ENCODE results near the gene REXO4. TPM values are rescaled to one million over a fixed set of nuclear protein-coding genes. Genes with fewer than 3 reads are reported as not detected.

Gene REXO4
- total RNA-seq, 4 donors from 2014 or later: 21.5 to 26.0 (median 21.7) TPM

GRCh38 chr9:133390713-133391112 lies 27.1 kb downstream of the REXO4 start:
- DNase-seq: no peak
- 83 to 92% methylated on average over 4 to 6 of the region's 7 CpGs for WGBS, 2 donors
- no peak overlapping the region for H3K27ac ChIP-seq
- peaks cover 6 to 17% (median 9%) of the 10 kb centered on the region in 3 donors for H3K4me1 ChIP-seq
- no peak for TF ChIP-seq CTCF (IDR thresholded peaks at IDR 0.05)
- no peak for TF ChIP-seq POLR2A (IDR thresholded peaks at IDR 0.05)
- H3K27me3 ChIP-seq: peaks cover 0 to 56% (median 0%) of the 10 kb centered on the region in 4 donors
- no peak overlapping the region for H3K4me3 ChIP-seq
- H3K9me3 ChIP-seq: no peaks in the 10 kb centered on the region
- intact Hi-C loops (cut with DNase I): no loop called here
- H3K36me3 ChIP-seq: no peaks in the 10 kb centered on the region

GRCh38 chr9:133389562-133389961 lies 28.2 kb downstream of the REXO4 start:
- intact Hi-C loops (cut with DNase I): no loop called here
- no peak for DNase-seq
- no peaks in the 10 kb centered on the region for H3K36me3 ChIP-seq
- peaks cover 0 to 46% (median 0%) of the 10 kb centered on the region in 4 donors for H3K27me3 ChIP-seq
- no peak overlapping the region for H3K27ac ChIP-seq
- H3K4me3 ChIP-seq: no peak overlapping the region
- H3K9me3 ChIP-seq: no peaks in the 10 kb centered on the region
- 83 to 94% methylated on average over 7 to 9 of the region's 13 CpGs for WGBS, 2 donors
- peaks cover 6 to 17% (median 9%) of the 10 kb centered on the region in 3 donors for H3K4me1 ChIP-seq
- TF ChIP-seq CTCF (IDR thresholded peaks at IDR 0.05) (no peak), POLR2A (IDR thresholded peaks at IDR 0.05) (no peak)

- H3K9me3 ChIP-seq: no peaks in the 10 kb centered on the region
- peaks cover 6 to 17% (median 9%) of the 10 kb centered on the region in 3 donors for H3K4me1 ChIP-seq
- DNase-seq: no peak
- intact Hi-C loops (cut with DNase I): no loop called here
- TF ChIP-seq POLR2A (IDR thresholded peaks at IDR 0.05) (no peak), CTCF (IDR thresholded peaks at IDR 0.05) (no peak)
- H3K4me3 ChIP-seq: no peak overlapping the region
- peaks cover 0 to 42% (median 0%) of the 10 kb centered on the region in 4 donors for H3K27me3 ChIP-seq
- 84 to 97% methylated on average over 4 to 10 of the region's 12 CpGs for WGBS, 2 donors
- no peak overlapping the region for H3K27ac ChIP-seq
- no peaks in the 10 kb centered on the region for H3K36me3 ChIP-seq
Measured at GRCh38 chr9:133389025-133389557, 28.7 kb downstream of the REXO4 start.

- no peaks in the 10 kb centered on the region for H3K36me3 ChIP-seq
- H3K9me3 ChIP-seq: no peaks in the 10 kb centered on the region
- H3K4me1 ChIP-seq: peaks cover 6 to 17% (median 9%) of the 10 kb centered on the region in 3 donors
- intact Hi-C loops (cut with DNase I): no loop called here
- WGBS, 2 donors: 44 to 64% methylated on average over 4 to 9 of the region's 9 CpGs
- no peak for TF ChIP-seq CTCF (IDR thresholded peaks at IDR 0.05)
- no peak for TF ChIP-seq POLR2A (IDR thresholded peaks at IDR 0.05)
- peaks cover 0 to 28% (median 0%) of the 10 kb centered on the region in 4 donors for H3K27me3 ChIP-seq
- DNase-seq: no peak
- no peak overlapping the region for H3K27ac ChIP-seq
- no peak overlapping the region for H3K4me3 ChIP-seq
Measured at GRCh38 chr9:133387680-133388079, 30.1 kb downstream of the REXO4 start.

- TF ChIP-seq CTCF (IDR thresholded peaks at IDR 0.05) (no peak), POLR2A (IDR thresholded peaks at IDR 0.05) (no peak)
- DNase-seq: no peak
- Histone ChIP-seq H3K4me1 (peaks cover 6 to 17% (median 9%) of the 10 kb centered on the region in 3 donors), H3K36me3 (no peaks in the 10 kb centered on the region), H3K27me3 (peaks cover 0 to 19% (median 0%) of the 10 kb centered on the region in 4 donors), H3K4me3 (no peak overlapping the region), H3K27ac (no peak overlapping the region), H3K9me3 (no peaks in the 10 kb centered on the region)
- 82 to 90% methylated on average over 7 to 9 of the region's 13 CpGs for WGBS, 2 donors
- intact Hi-C loops (cut with DNase I): no loop called here
Measured at GRCh38 chr9:133386338-133386737, 31.5 kb downstream of the REXO4 start.

Data from esophagus squamous epithelium (tissue), 5 donors.